Stimulated activated CD4-positive, alpha-beta T cell treated with anti-CD3 and anti-CD28 coated beads, Interleukin-1b, Interleukin-23, amount 100 ng/mL, for 48 hours (primary cell): ENCODE data around the gene ORM1.
"Not testable (repeated sequence)": the region's sequence is repeated elsewhere in the genome, so short reads cannot be mapped to it uniquely, and the experiment has no call there.

Source experiments
- DNase-seq: peaks from one replicate; pipeline ENCODE4 v3.0.0-alpha.2; 2020

The ORM1 gene

GRCh38 chr9:114308361-114308950 lies 14.4 kb upstream of the ORM1 start:
- DNase-seq, result no peak

- DNase-seq, result no peak
Measured at GRCh38 chr9:114309096-114309495, 13.8 kb upstream of the ORM1 start.

DNA sequence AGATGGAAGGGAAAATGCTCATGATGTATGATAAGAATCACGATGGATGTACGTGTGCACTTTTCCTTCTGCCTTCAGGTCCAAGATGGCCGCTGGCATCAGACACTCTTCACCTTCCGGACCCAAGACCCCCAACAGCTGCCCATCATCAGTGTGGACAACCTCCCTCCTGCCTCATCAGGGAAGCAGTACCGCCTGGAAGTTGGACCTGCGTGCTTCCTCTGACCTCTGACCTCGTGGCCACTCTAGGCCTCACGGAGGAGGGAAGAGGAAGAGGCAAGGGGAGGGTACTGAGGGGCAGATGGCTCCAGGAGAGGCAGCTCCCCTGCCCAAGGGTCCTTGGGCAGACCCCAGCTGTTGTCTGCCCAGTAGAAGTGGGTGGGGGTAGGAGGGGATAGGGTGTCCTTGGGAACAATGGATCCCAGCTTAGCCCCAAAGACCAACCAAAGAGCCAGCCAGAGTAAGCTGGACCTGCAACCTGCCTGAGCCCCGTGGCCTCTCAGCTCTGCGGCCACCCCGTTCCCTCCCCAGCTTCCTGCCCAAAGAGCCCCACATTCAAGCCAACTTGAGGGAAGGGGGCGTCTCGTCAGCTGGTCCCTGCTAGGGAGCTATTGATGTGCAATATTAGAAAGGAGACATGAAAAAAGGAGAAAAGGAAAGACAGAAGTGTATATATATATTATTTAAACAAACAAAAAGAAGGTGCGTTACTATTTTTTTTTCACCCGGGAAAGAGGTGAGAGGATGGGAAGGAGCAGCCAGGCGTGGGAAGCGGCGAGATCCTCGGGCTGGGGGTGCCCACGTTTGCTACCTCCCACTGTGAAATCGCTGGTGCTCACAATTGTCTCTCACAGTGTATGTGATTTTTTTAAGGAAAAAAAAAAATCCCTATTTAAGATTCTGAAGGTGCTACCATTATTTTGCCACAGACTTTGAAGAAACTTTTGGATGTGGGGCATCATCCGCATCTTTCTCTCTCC lies 12.1 kb upstream of the ORM1 start:
- no peak for DNase-seq

- DNase-seq, result no peak
Measured at GRCh38 chr9:114311571-114312512, 11.1 kb upstream of the ORM1 start.

GRCh38 chr9:114312513-114312875 lies 10.4 kb upstream of the ORM1 start:
- no peak for DNase-seq

DNA sequence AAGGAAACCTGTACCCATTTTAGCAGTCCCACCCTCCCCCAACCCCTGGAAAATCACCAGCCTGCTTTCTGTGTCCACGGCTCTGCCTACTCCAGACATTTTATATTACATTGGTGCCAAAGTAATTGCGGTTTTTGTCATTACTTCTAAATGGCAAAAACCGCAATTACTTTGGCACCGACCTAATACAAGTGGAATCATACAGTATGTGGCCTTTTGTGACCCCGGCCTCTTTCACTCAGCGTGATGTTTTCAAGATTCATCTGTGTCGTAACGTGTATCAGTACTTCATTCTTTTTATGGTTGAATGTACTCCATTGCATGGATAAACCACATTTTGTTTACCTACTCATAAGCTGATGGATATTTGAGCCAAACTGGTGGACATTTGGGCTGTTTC lies 9.7 kb upstream of the ORM1 start:
- DNase-seq, result no peak

GRCh38 chr9:114314256-114314867 lies 8.5 kb upstream of the ORM1 start:
- DNase-seq, result no peak

DNA sequence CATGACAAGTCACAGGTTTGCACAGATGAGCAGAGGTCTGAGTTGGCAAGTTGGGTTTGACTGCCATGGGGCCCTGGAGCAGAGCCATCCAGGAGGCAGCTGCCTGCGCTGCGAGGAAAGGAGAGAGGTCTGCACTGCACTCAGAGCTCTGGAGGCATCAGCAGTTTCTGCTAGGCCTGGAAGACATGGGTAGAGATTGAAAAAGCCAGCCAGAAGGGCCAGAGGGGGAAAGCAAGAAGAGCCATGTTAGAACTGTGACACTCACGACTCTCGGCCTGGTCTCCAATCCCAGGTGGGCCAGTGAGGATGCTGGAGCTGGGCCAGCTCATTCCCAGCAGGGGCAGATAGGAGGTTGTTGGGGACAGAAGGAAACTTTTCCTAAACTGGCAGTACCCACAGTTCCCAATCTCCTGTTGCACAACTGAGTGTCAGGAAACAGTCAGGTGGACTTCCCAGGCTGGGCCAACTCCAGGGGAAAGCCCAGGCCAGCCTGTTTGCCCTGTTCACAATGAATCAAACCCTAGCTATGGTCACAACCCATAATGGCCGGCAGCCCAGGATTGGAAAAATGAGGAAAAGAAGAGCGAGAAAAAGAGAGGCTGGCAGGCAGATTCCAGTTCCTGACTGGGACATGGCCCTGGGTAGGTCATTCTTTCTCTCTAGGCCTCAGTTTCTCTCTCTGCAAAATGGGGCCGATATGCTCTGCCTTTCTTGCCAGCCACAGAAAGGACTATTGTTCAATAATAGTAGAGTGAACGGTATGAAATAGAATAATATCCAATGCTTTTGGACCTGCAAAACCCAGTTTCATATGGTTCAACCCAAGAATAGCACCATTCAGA lies 7.8 kb upstream of the ORM1 start:
- no peak for DNase-seq

- DNase-seq, result no peak
Measured at GRCh38 chr9:114315723-114316363, 7.1 kb upstream of the ORM1 start.

DNA sequence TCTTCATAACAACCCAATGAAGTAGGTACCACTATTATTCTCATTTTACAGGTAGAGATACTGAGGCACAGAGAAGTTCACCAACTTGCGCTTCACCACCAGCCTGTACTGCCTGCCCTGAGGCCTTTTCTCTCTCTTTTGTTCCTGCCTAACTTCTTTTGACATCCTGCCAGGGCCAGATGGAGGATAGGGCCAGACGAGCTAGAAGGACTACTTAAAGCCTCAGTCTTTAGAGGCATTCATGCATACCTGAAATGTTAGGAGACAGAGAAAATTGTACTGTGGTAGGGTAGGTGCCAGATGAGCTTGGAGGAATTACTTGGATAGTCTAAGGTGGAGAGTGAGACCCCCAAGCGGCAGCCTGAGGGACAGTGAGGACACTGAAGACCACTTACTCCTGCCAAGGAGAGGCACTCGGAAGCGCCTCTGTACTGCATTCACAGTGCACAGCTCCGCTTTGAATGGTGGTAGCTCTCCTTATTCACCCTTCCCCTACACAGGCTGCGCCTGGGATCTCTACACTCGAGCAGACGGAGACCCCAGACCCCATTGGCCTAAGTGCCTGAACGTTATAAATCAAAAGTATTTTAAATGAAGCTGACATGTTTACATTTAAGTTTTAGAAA lies 6.2 kb upstream of the ORM1 start:
- no peak for DNase-seq

DNA sequence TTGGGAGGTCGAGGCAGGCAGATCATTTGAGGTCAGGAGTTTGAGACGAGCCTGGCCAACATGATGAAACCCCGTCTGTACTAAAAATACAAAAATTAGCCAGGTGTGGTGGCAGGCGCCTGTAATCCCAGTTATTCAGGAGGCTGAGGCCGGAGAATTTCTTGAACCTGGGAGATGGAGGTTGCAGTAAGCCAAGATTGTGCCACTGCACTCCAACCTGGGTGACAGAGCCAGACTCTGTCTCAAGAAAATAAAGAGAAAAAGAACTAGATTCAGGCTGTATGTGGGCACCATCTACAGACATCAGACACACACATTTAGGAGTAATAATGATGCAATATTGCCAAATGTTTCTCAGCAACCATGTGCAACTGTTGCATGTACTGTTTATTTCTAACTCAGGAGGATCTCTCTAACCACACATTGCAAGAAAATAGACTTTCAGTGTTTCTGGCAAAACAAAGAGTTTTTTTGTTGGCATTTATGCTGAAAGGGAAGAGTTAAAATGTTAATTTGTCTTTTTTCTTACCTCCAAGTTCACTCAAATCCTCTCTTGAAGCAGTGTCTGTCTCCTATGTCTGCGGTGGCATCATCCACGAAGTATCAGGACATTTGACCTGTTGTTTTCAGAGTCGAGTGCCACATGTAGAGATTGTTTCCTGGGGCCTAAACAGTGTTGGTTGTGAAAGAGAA lies 5.1 kb upstream of the ORM1 start:
- DNase-seq, result no peak

DNA sequence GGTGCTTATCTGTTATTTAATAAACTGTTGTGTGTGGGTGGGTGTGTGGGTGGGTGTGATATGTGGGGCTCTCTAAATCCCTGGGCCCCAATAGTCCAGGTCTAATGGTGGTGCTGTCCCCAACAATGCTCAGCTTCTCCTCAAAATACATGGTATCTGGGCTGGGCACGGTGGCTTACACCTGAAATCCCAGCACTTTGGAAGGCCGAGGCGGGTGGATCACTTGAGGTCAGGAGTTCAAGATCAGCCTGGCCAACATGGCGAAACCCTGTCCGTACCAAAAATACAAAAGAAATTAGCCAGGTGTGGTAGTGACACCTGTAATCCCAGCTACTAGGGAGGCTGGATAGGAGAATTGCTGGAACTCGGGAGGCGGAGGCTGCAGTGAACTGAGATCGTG lies 4.5 kb upstream of the ORM1 start:
- DNase-seq, result no peak

GRCh38 chr9:114319147-114319546 lies 3.8 kb upstream of the ORM1 start:
- DNase-seq, result no peak

DNA sequence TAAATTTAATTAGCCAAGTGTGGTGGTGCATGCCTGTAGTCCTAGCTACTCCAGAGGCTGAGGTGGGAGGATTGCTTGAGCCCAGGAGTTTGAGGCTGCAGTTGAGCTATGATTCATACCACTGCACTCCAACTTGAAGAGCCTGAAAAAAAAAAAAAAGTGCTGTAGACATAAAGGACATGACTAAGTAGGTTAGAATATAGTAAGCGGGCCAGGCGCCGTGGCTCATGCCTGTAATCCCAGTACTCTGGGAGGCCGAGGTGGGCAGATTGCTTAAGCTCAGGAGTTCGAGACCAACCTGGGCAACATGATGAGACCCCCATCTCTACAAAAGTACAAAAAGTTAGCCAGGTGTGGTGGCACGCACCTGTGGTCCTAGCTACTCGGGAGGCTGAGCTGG lies 2.2 kb upstream of the ORM1 start:
- DNase-seq, result peak; percentile 20

DNA sequence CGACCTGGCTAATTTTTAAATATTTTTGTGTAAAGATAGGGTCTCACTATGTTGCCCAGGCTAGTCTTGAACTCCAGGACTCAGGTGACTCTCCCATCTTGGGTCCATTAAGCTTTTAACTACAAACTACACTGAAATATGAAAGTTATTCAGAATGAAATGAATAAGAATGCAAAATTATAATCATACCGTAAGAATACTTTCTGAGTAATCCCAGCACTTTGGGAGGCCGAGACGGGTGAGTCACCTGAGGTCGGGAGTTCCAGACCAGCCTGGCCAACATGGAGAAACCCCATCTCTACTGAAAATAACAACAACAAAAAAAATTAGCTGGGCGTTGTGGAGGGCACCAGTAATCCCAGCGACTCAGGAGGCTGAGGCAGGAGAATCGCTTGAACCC lies 1.1 kb upstream of the ORM1 start:
- peak; percentile 62 for DNase-seq

- DNase-seq, result not testable (repeated sequence)
Measured at GRCh38 chr9:114322160-114322818, 609 bp upstream of the ORM1 start.

GRCh38 chr9:114323849-114324248 lies 951 bp downstream of the ORM1 start:
- DNase-seq, result not testable (repeated sequence)

DNA sequence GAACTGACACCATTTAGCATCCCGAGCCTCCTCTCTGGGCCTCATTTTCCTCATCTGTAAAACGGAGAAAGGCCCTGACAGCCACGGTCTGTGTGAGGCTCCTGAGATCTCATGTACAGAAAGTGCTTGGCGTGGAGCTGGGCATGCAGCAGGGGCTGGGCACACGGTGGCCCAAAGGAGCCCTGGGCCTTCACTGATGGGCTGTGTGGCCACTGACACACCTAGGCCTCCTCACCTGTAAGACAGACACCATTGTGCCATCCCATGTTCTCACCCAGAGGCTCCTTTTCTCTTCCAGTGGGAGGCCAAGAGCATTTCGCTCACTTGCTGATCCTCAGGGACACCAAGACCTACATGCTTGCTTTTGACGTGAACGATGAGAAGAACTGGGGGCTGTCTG lies 1.6 kb downstream of the ORM1 start:
- DNase-seq, result no peak

DNA sequence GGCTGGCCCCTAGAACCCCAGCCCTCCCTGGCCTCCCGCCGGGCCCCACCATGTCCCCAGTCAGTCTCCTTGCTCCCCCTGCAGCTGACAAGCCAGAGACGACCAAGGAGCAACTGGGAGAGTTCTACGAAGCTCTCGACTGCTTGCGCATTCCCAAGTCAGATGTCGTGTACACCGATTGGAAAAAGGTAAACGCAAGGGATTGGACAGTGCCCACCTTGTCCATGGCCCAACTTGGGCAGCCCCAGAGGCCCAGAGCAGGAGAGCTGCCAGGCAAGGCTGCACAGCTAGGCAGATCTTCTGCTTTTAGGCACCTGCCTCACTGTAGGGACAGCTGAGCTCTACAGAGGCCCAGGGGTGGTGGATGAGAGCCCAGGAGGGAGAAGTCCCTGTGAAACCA lies 2.1 kb downstream of the ORM1 start:
- DNase-seq, result not testable (repeated sequence)
